Liver (tissue), 3 donors: Measurements from ENCODE around the gene NKAIN2.

Experiments used
- ATF3 ChIP-seq: IDR thresholded peaks from 2 replicates; pipeline ENCODE4 v1.6.1; 2016; ENCODE audit warnings: antibody characterized with exemption
- CTCF ChIP-seq: fragments of 150-350 bp; IDR thresholded peaks from 2 replicates; pipeline ENCODE4 v1.5.1; 2017; ENCODE audit warnings: improper control_type of control experiment, low read depth, low read length; ENCODE audit not compliant: missing input control
- EGR1 ChIP-seq, 2 donors: IDR thresholded peaks; 2 replicates each; pipeline ENCODE4 v1.6.1; 2016 to 2018; ENCODE audit warnings: antibody characterized with exemption in 2 of 2, low read depth in 2 of 2
- JUND ChIP-seq, 2 donors: IDR thresholded peaks; 2 replicates each; pipeline ENCODE4 v1.6.1; 2016; ENCODE audit warnings: antibody characterized with exemption in 2 of 2
- RAD21 ChIP-seq, 2 donors: IDR thresholded peaks; 2 replicates each; pipeline ENCODE4 v1.6.1; 2016; ENCODE audit warnings: antibody characterized with exemption in 2 of 2, mild to moderate bottlenecking in 2 of 2
- RXRA ChIP-seq, 2 donors: IDR thresholded peaks; 2 replicates each; pipeline ENCODE4 v1.6.1; 2017 to 2018; ENCODE audit warnings: antibody characterized with exemption in 2 of 2, mild to moderate bottlenecking in 1 of 2
- SP1 ChIP-seq: IDR thresholded peaks from 2 replicates; pipeline ENCODE4 v1.6.1; 2018; ENCODE audit warnings: antibody characterized with exemption, mild to moderate bottlenecking
- TAF1 ChIP-seq: conservative IDR thresholded peaks from 2 replicates; pipeline ENCODE4 v1.6.1; 2016; ENCODE audit warnings: antibody characterized with exemption, mild to moderate bottlenecking
- donor health status: healthy.
- donor health status: healthy.

GRCh38 chr6:124203812-124204167, 400.1 kb downstream of the NKAIN2 start:
- TF ChIP-seq ATF3 (no peak), CTCF (no peak), RXRA (IDR thresholded peaks at IDR 0.05) (peak in 1 of 2 donors; percentile 9), RAD21 (IDR thresholded peaks at IDR 0.05) (no peak), JUND (IDR thresholded peaks at IDR 0.05) (no peak), EGR1 (IDR thresholded peaks at IDR 0.05; ENCODE audit: low read depth in 2 of 2) (no peak), SP1 (no peak), TAF1 (no peak)
